ENCODE measurements around the gene CYFIP1. TPM values are rescaled to one million over a fixed set of nuclear protein-coding genes. Genes with fewer than 3 reads are reported as not detected.

CYFIP1 gene
- total and polyA plus RNA-seq, 10 of the 15 experiments (the other 5 are each of a cell fraction or from before 2014, with no cell fraction given), result 3.5 to 46.2 (median 28.3) TPM

- no peak for DNase-seq (ENCODE audit: low read depth, low spot score)
- Histone ChIP-seq H4K20me1 (ENCODE audit: control insufficient read depth, insufficient read depth) (no peaks in the 10 kb centered on the region), H3K4me3 (no peak overlapping the region), H3K4me2 (ENCODE audit: control insufficient read depth, insufficient read depth) (no peak overlapping the region), H3K27me3 (replicated peaks in 1 of 2; ENCODE audit: control insufficient read depth in 2 of 2, insufficient read depth in 2 of 2, low read length in 1 of 2) (no peaks in the 10 kb centered on the region), H3K9ac (ENCODE audit: control insufficient read depth, insufficient read depth, low read length) (no peak overlapping the region), H3K9me3 (replicated peaks; ENCODE audit: control insufficient read depth, insufficient read depth, low read length) (no peaks in the 10 kb centered on the region), H3K36me3 (ENCODE audit: control insufficient read depth in 2 of 2, insufficient read depth in 2 of 2, low read length in 1 of 2) (peaks cover 3 to 21% of the 10 kb centered on the region in 2 experiments), H3K27ac (ENCODE audit: control insufficient read depth, insufficient read depth) (no peak overlapping the region), H3K4me1 (ENCODE audit: control insufficient read depth, insufficient read depth, low read length) (peaks cover 5% of the 10 kb centered on the region; the same call in 1 of the 2 replicates), H3K79me2 (ENCODE audit: control insufficient read depth, insufficient read depth, low read length) (peaks cover 2% of the 10 kb centered on the region; the same call in 1 of the 2 replicates), H2AFZ (ENCODE audit: control insufficient read depth, low read depth, low read length) (no peak overlapping the region)
- RAD21 ChIA-PET (ENCODE audit: unreplicated experiment), result no interaction called here
- intact Hi-C loops (cut with micrococcal nuclease; ENCODE audit: unreplicated experiment), result no loop called here
- BruUV-seq (replicated peaks), result TSS peak; percentile 70
- SMC1A ChIA-PET (ENCODE audit: uncharacterized antibody, unreplicated experiment), result no interaction called here
- POLR2A ChIA-PET, result no interaction called here
- no peak for ATAC-seq
- CTCF ChIA-PET, result no interaction called here
- no peak for FAIRE-seq
- 92% methylated on average over 10 of the region's 10 CpGs for WGBS (ENCODE audit: insufficient coverage, insufficient replicate concordance, low lambda C conversion rate, missing lambda C conversion rate)
- TF ChIP-seq KLF5 (IDR thresholded peaks at IDR 0.05; ENCODE audit: partially characterized antibody), result no peak
- no peak for TF ChIP-seq FOXK2 (IDR thresholded peaks at IDR 0.05)
- TF ChIP-seq, protein P1, sequence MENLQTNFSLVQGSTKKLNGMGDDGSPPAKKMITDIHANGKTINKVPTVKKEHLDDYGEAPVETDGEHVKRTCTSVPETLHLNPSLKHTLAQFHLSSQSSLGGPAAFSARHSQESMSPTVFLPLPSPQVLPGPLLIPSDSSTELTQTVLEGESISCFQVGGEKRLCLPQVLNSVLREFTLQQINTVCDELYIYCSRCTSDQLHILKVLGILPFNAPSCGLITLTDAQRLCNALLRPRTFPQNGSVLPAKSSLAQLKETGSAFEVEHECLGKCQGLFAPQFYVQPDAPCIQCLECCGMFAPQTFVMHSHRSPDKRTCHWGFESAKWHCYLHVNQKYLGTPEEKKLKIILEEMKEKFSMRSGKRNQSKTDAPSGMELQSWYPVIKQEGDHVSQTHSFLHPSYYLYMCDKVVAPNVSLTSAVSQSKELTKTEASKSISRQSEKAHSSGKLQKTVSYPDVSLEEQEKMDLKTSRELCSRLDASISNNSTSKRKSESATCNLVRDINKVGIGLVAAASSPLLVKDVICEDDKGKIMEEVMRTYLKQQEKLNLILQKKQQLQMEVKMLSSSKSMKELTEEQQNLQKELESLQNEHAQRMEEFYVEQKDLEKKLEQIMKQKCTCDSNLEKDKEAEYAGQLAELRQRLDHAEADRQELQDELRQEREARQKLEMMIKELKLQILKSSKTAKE (IDR thresholded peaks at IDR 0.05; ENCODE audit: low read depth, poor library complexity, severe bottlenecking), result no peak
- TF ChIP-seq PML (IDR thresholded peaks at IDR 0.05; ENCODE audit: low read length), result no peak
- TF ChIP-seq RBBP5 (conservative IDR thresholded peaks at IDR 0.05), result no peak
- no peak for TF ChIP-seq NFXL1 (IDR thresholded peaks at IDR 0.05; ENCODE audit: borderline replicate concordance)
- TF ChIP-seq TARDBP (IDR thresholded peaks at IDR 0.05; ENCODE audit: borderline replicate concordance), result no peak
- no peak for TF ChIP-seq NRF1 (conservative IDR thresholded peaks at IDR 0.05; ENCODE audit: low read depth, low read length)
- TF ChIP-seq ZBED1 (IDR thresholded peaks at IDR 0.05; ENCODE audit: borderline replicate concordance), result no peak
- no peak for TF ChIP-seq BCL11A (IDR thresholded peaks at IDR 0.05; ENCODE audit: low read depth, low read length)
- TF ChIP-seq ATF2 (IDR thresholded peaks at IDR 0.05; ENCODE audit: low read length), result no peak
- TF ChIP-seq BACH1 (IDR thresholded peaks at IDR 0.05; ENCODE audit: borderline replicate concordance), result no peak
- TF ChIP-seq CREB1 (IDR thresholded peaks at IDR 0.05; ENCODE audit: low read depth), result no peak
- TF ChIP-seq, protein P2, sequence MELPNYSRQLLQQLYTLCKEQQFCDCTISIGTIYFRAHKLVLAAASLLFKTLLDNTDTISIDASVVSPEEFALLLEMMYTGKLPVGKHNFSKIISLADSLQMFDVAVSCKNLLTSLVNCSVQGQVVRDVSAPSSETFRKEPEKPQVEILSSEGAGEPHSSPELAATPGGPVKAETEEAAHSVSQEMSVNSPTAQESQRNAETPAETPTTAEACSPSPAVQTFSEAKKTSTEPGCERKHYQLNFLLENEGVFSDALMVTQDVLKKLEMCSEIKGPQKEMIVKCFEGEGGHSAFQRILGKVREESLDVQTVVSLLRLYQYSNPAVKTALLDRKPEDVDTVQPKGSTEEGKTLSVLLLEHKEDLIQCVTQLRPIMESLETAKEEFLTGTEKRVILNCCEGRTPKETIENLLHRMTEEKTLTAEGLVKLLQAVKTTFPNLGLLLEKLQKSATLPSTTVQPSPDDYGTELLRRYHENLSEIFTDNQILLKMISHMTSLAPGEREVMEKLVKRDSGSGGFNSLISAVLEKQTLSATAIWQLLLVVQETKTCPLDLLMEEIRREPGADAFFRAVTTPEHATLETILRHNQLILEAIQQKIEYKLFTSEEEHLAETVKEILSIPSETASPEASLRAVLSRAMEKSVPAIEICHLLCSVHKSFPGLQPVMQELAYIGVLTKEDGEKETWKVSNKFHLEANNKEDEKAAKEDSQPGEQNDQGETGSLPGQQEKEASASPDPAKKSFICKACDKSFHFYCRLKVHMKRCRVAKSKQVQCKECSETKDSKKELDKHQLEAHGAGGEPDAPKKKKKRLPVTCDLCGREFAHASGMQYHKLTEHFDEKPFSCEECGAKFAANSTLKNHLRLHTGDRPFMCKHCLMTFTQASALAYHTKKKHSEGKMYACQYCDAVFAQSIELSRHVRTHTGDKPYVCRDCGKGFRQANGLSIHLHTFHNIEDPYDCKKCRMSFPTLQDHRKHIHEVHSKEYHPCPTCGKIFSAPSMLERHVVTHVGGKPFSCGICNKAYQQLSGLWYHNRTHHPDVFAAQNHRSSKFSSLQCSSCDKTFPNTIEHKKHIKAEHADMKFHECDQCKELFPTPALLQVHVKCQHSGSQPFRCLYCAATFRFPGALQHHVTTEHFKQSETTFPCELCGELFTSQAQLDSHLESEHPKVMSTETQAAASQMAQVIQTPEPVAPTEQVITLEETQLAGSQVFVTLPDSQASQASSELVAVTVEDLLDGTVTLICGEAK (IDR thresholded peaks at IDR 0.05; ENCODE audit: borderline replicate concordance), result no peak
- TF ChIP-seq, protein P3, sequence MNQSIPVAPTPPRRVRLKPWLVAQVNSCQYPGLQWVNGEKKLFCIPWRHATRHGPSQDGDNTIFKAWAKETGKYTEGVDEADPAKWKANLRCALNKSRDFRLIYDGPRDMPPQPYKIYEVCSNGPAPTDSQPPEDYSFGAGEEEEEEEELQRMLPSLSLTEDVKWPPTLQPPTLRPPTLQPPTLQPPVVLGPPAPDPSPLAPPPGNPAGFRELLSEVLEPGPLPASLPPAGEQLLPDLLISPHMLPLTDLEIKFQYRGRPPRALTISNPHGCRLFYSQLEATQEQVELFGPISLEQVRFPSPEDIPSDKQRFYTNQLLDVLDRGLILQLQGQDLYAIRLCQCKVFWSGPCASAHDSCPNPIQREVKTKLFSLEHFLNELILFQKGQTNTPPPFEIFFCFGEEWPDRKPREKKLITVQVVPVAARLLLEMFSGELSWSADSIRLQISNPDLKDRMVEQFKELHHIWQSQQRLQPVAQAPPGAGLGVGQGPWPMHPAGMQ (IDR thresholded peaks at IDR 0.05; ENCODE audit: borderline replicate concordance), result no peak
- no peak for TF ChIP-seq PAX8 (IDR thresholded peaks at IDR 0.05)
- TF ChIP-seq CBFB (IDR thresholded peaks at IDR 0.05; ENCODE audit: low read depth), result no peak
- in situ Hi-C loops (cut with MboI), result loop anchor here (10.0 kb wide), 1 partner anchor 50 kb away; no protein-coding TSS in a partner anchor
These were observed 35.1 kb downstream of the CYFIP1 start for GRCh38 chr15:22945071-22945470.

Measured in GM12878 (cell line).